Neural progenitor cell (in vitro differentiated cells): ENCODE data around the gene PLB1. TPM values are rescaled to one million over a fixed set of nuclear protein-coding genes. Genes with fewer than 3 reads are reported as not detected.

ENCODE experiments used
- DNase-seq: peaks from one replicate; pipeline ENCODE4 v3.0.0-alpha.2; 2016; ENCODE audit warnings: low spot score
- H2AFZ ChIP-seq: fragments of 200-600 bp; sonication (generic); replicated peaks from 2 replicates; pipeline ENCODE4 v1.6.1; 2016; ENCODE audit warnings: antibody characterized with exemption
- H3F3A ChIP-seq: fragments of 200-600 bp; sonication (generic); 2 replicates; pipeline ENCODE4 v1.6.1; 2016; ENCODE audit warnings: antibody characterized with exemption, low read depth
- H3K27ac ChIP-seq: fragments of 200-600 bp; sonication (generic); 2 replicates; pipeline ENCODE4 v1.5.1; 2016; ENCODE audit warnings: mild to moderate bottlenecking
- H3K27me3 ChIP-seq: fragments of 200-600 bp; sonication (generic); 2 replicates; pipeline ENCODE4 v1.6.1; 2016; ENCODE audit warnings: mild to moderate bottlenecking, moderate library complexity
- H3K36me3 ChIP-seq: fragments of 200-600 bp; sonication (generic); 2 replicates; pipeline ENCODE4 v1.5.1; 2016
- H3K4me1 ChIP-seq: fragments of 200-600 bp; sonication (generic); 2 replicates; pipeline ENCODE4 v1.6.1; 2016; ENCODE audit warnings: mixed run types
- H3K4me2 ChIP-seq: fragments of 200-600 bp; sonication (generic); 2 replicates; pipeline ENCODE4 v1.6.1; 2016
- H3K4me3 ChIP-seq: fragments of 200-600 bp; sonication (generic); 2 replicates; pipeline ENCODE4 v1.5.1; 2016
- H3K79me2 ChIP-seq: fragments of 200-600 bp; sonication (generic); 2 replicates; pipeline ENCODE4 v1.6.1; 2016; ENCODE audit warnings: low read depth
- H3K9ac ChIP-seq: fragments of 200-600 bp; sonication (generic); 2 replicates; pipeline ENCODE4 v1.6.1; 2016
- H3K9me3 ChIP-seq: fragments of 200-600 bp; sonication (generic); 2 replicates; pipeline ENCODE4 v1.5.1; 2016; ENCODE audit warnings: low read depth
- H4K20me1 ChIP-seq: fragments of 200-600 bp; sonication (generic); 2 replicates; pipeline ENCODE4 v1.6.1; 2016; ENCODE audit warnings: low read depth
- H3K27ac Mint-ChIP-seq: 3 replicates; pipeline ENCODE4 v1.8.0; 2021; ENCODE audit warnings: mixed read lengths
- H3K27me3 Mint-ChIP-seq: 2 replicates; pipeline ENCODE4 v1.8.0; 2022; ENCODE audit warnings: low read depth, mild to moderate bottlenecking, inconsistent platforms, moderate library complexity, mixed read lengths; ENCODE audit not compliant: insufficient read depth
- H3K36me3 Mint-ChIP-seq: 3 replicates; pipeline ENCODE4 v1.8.0; 2021; ENCODE audit warnings: mixed read lengths
- H3K4me1 Mint-ChIP-seq: 3 replicates; pipeline ENCODE4 v1.8.0; 2021; ENCODE audit warnings: mixed read lengths
- H3K4me3 Mint-ChIP-seq: 3 replicates; pipeline ENCODE4 v1.8.0; 2021; ENCODE audit warnings: mild to moderate bottlenecking, moderate library complexity, mixed read lengths
- H3K9me3 Mint-ChIP-seq: 3 replicates; pipeline ENCODE4 v1.8.0; 2020; ENCODE audit warnings: mixed read lengths
- EZH2 ChIP-seq: fragments of 200-600 bp; sonication (generic); IDR thresholded peaks from 2 replicates; pipeline ENCODE4 v1.6.1; 2017; ENCODE audit warnings: antibody characterized with exemption, mild to moderate bottlenecking, moderate library complexity
- EZH2phosphoT487 ChIP-seq: fragments of 200-600 bp; sonication (generic); IDR thresholded peaks from 2 replicates; pipeline ENCODE4 v1.6.1; 2017; ENCODE audit warnings: antibody characterized with exemption
- total RNA-seq: library from RNA; depleted of rRNA; stranded (reverse); fragments of >200 nt; gene quantifications from 2 replicates; pipeline ENCODE4 v1.2.3, GENCODE V29; 2015; ENCODE audit warnings: low replicate concordance
- TF ChIP-seq, protein P1 (sequence below): fragments of 200-600 bp; sonication (generic); IDR thresholded peaks from 2 replicates; pipeline ENCODE4 v1.5.1; 2017; ENCODE audit warnings: antibody characterized with exemption, mild to moderate bottlenecking

PLB1 gene
- total RNA-seq, 1 donor from 2014 or later, result not detected

DNA sequence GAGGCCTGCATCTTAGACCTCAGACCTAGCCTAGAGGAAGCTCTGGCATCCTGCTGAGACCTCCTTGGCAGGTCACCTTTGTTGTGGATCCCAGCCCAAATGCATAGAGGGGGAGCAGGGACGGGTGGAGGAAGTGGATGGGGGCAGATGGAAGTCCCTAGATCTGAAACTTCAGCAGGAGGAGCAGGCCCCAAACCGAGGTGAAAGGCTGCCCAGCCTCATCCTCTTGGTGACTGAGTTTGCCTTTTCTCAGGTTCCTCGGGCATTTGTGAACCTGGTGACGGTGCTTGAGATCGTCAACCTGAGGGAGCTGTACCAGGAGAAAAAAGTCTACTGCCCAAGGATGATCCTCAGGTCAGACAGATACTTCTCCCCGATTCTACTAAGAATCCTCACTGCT is 86.3 kb downstream of the PLB1 start:
- no peak overlapping the region for H3K27ac ChIP-seq
- no peaks in the 10 kb centered on the region for H3K36me3 ChIP-seq
- Mint-ChIP-seq H3K36me3 (no peaks in the 10 kb centered on the region), H3K4me1 (peaks cover 15% of the 10 kb centered on the region), H3K4me3 (no peak overlapping the region), H3K27me3 (peaks cover 5% of the 10 kb centered on the region), H3K27ac (peak overlapping the region; percentile 34), H3K9me3 (no peaks in the 10 kb centered on the region)
- H3K4me1 ChIP-seq, result no peaks in the 10 kb centered on the region
- H3K4me2 ChIP-seq, result no peak overlapping the region
- TF ChIP-seq EZH2phosphoT487 (no peak), EZH2 (no peak)
- TF ChIP-seq, protein P1, sequence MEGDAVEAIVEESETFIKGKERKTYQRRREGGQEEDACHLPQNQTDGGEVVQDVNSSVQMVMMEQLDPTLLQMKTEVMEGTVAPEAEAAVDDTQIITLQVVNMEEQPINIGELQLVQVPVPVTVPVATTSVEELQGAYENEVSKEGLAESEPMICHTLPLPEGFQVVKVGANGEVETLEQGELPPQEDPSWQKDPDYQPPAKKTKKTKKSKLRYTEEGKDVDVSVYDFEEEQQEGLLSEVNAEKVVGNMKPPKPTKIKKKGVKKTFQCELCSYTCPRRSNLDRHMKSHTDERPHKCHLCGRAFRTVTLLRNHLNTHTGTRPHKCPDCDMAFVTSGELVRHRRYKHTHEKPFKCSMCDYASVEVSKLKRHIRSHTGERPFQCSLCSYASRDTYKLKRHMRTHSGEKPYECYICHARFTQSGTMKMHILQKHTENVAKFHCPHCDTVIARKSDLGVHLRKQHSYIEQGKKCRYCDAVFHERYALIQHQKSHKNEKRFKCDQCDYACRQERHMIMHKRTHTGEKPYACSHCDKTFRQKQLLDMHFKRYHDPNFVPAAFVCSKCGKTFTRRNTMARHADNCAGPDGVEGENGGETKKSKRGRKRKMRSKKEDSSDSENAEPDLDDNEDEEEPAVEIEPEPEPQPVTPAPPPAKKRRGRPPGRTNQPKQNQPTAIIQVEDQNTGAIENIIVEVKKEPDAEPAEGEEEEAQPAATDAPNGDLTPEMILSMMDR, result no peak
- H3K4me3 ChIP-seq, result no peak overlapping the region
- no peaks in the 10 kb centered on the region for H3K79me2 ChIP-seq
- no peaks in the 10 kb centered on the region for H4K20me1 ChIP-seq
- H3F3A ChIP-seq, result no peaks in the 10 kb centered on the region
- no peaks in the 10 kb centered on the region for H3K27me3 ChIP-seq
- H2AFZ ChIP-seq, result no peak overlapping the region
- no peaks in the 10 kb centered on the region for H3K9me3 ChIP-seq
- H3K9ac ChIP-seq, result no peak overlapping the region
- no peak for DNase-seq

DNA sequence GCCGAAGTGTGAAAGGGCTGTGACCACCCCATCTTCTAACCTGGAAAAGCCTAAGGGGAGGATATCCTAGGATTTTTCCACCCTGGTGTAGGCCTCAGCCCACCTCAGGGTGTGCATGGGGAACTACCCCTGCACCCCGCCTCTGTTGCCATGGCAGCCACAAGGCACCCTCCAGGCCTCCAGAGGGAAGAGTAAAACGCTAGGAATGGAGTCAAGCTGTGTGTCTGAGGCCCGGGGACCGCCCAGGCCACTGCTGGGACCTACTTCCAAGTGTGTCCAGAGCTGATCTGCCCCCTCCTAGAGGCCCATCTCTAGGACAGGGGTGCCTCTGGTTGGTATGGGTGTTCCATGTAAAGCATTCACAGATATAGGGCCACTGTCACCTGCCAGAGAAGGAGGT is 86.7 kb downstream of the PLB1 start:
- TF ChIP-seq, protein P1, result no peak
- TF ChIP-seq EZH2phosphoT487, result no peak
- no peak for TF ChIP-seq EZH2
- Histone ChIP-seq H3K27ac (no peak overlapping the region), H3K27me3 (no peaks in the 10 kb centered on the region), H4K20me1 (no peaks in the 10 kb centered on the region), H3K36me3 (no peaks in the 10 kb centered on the region), H3K4me2 (no peak overlapping the region), H3K4me3 (no peak overlapping the region), H3F3A (no peaks in the 10 kb centered on the region), H3K9me3 (no peaks in the 10 kb centered on the region), H2AFZ (no peak overlapping the region), H3K4me1 (no peaks in the 10 kb centered on the region), H3K9ac (no peak overlapping the region), H3K79me2 (no peaks in the 10 kb centered on the region)
- peaks cover 5% of the 10 kb centered on the region for H3K27me3 Mint-ChIP-seq
- DNase-seq, result no peak
- peaks cover 15% of the 10 kb centered on the region for H3K4me1 Mint-ChIP-seq
- no peaks in the 10 kb centered on the region for H3K9me3 Mint-ChIP-seq
- no peak overlapping the region for H3K4me3 Mint-ChIP-seq
- H3K27ac Mint-ChIP-seq, result no peak overlapping the region
- H3K36me3 Mint-ChIP-seq, result no peaks in the 10 kb centered on the region

DNA sequence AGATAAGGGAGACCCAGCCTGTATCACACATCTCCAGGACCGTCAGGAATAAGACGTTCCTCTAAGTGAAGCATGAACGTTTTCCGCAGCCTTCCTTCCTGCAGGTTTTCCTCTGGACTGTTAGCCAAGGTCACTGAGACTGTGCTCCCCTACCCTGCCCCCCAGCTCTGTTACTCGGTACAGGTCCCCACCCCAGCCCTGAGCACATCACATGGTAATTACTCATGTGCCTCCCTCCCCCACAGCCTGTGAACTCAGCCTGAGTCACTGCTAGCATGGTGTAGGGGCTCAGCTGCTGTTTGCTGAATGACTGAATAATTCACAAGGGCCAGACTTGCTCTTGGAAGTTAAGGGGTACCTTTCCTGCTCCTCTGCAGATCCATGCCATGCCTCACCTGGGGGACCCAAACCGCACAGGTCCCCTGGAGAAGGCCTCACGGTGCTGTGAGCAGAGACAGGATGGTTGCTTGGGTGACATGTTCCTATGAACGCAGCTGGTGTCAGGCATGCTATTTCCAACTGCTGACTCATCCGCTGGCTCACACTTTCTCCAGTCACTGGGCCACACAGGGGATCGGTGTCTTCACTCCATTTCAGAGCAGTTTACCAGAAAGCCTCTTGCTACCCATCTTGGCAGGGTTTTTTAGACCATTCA is 88.2 kb downstream of the PLB1 start:
- no peak overlapping the region for H3K27ac Mint-ChIP-seq
- no peak overlapping the region for H3K4me3 Mint-ChIP-seq
- no peak for DNase-seq
- no peak overlapping the region for H2AFZ ChIP-seq
- H3K9ac ChIP-seq, result no peak overlapping the region
- H3K4me3 ChIP-seq, result no peak overlapping the region
- no peak overlapping the region for H3K4me2 ChIP-seq
- H3K36me3 ChIP-seq, result no peaks in the 10 kb centered on the region
- no peaks in the 10 kb centered on the region for H3K9me3 ChIP-seq
- no peaks in the 10 kb centered on the region for H3K4me1 ChIP-seq
- no peaks in the 10 kb centered on the region for H3K36me3 Mint-ChIP-seq
- no peaks in the 10 kb centered on the region for H3K27me3 ChIP-seq
- peaks cover 5% of the 10 kb centered on the region for H3K27me3 Mint-ChIP-seq
- no peaks in the 10 kb centered on the region for H3K9me3 Mint-ChIP-seq
- TF ChIP-seq, protein P1, result no peak
- TF ChIP-seq EZH2, result no peak
- TF ChIP-seq EZH2phosphoT487, result no peak
- no peaks in the 10 kb centered on the region for H4K20me1 ChIP-seq
- H3F3A ChIP-seq, result no peaks in the 10 kb centered on the region
- peaks cover 20% of the 10 kb centered on the region for H3K4me1 Mint-ChIP-seq
- no peak overlapping the region for H3K27ac ChIP-seq
- H3K79me2 ChIP-seq, result no peaks in the 10 kb centered on the region
